H9 (cell line): ENCODE results near the gene RHOH. TPM values are rescaled to one million over a fixed set of nuclear protein-coding genes. Genes with fewer than 3 reads are reported as not detected.

Source experiments
- DNase-seq: peaks from one replicate; pipeline ENCODE4 v3.0.0-alpha.2; 2017
- H2AFZ ChIP-seq: one replicate; pipeline ENCODE4 v1.6.1; 2013; ENCODE audit warnings: mild to moderate bottlenecking, low read length, control low read depth, moderate library complexity
- H2AK5ac ChIP-seq: 2 replicates; pipeline ENCODE4 v1.6.1; 2013; ENCODE audit warnings: low read length, control low read depth, mixed read lengths; ENCODE audit not compliant: insufficient read length
- H2BK120ac ChIP-seq: one replicate; pipeline ENCODE4 v1.6.1; 2013; ENCODE audit warnings: low read depth, mild to moderate bottlenecking, low read length, control low read depth, inconsistent platforms; ENCODE audit not compliant: poor library complexity, severe bottlenecking
- H2BK12ac ChIP-seq: 2 replicates; pipeline ENCODE4 v1.6.1; 2013; ENCODE audit warnings: low read length, control low read depth, mixed read lengths, low read depth; ENCODE audit not compliant: insufficient read length
- H2BK15ac ChIP-seq: 2 replicates; pipeline ENCODE4 v1.6.1; 2013; ENCODE audit warnings: low read depth, low read length, control low read depth
- H2BK20ac ChIP-seq: one replicate; pipeline ENCODE4 v1.6.1; 2013; ENCODE audit warnings: low read depth, mild to moderate bottlenecking, low read length, control low read depth, inconsistent platforms; ENCODE audit not compliant: poor library complexity, severe bottlenecking
- H2BK5ac ChIP-seq: 2 replicates; pipeline ENCODE4 v1.6.1; 2013; ENCODE audit warnings: low read length, control low read depth, mixed read lengths; ENCODE audit not compliant: insufficient read length
- H3K14ac ChIP-seq: 2 replicates; pipeline ENCODE4 v1.6.1; 2013; ENCODE audit warnings: low read length, control low read depth; ENCODE audit not compliant: insufficient read depth
- H3K18ac ChIP-seq: 2 replicates; pipeline ENCODE4 v1.6.1; 2013; ENCODE audit warnings: low read depth, mild to moderate bottlenecking, mixed read lengths, low read length, control low read depth; ENCODE audit not compliant: insufficient read length
- H3K23ac ChIP-seq: 2 replicates; pipeline ENCODE4 v1.6.1; 2013; ENCODE audit warnings: low read length, control low read depth, mixed read lengths, low read depth; ENCODE audit not compliant: insufficient read length
- H3K23me2 ChIP-seq: 2 replicates; pipeline ENCODE4 v1.6.1; 2013; ENCODE audit warnings: low read depth, mild to moderate bottlenecking, mixed read lengths, low read length, control low read depth; ENCODE audit not compliant: insufficient read length, poor library complexity, severe bottlenecking
- H3K27ac ChIP-seq: 2 replicates; pipeline ENCODE4 v1.5.1; 2013; ENCODE audit warnings: low read length, control low read depth, mixed read lengths, low read depth; ENCODE audit not compliant: insufficient read length
- H3K27me3 ChIP-seq: 2 replicates; pipeline ENCODE4 v1.6.1; 2013; ENCODE audit warnings: low read length, control low read depth, inconsistent platforms; ENCODE audit not compliant: insufficient read depth
- H3K4ac ChIP-seq: 2 replicates; pipeline ENCODE4 v1.6.1; 2013; ENCODE audit warnings: low read depth, mild to moderate bottlenecking, control low read depth, inconsistent platforms, low read length, moderate library complexity
- H3K4me1 ChIP-seq: 2 replicates; pipeline ENCODE4 v1.6.1; 2013; ENCODE audit warnings: low read length, control low read depth, inconsistent platforms; ENCODE audit not compliant: insufficient read depth
- H3K4me2 ChIP-seq: 2 replicates; pipeline ENCODE4 v1.6.1; 2013; ENCODE audit warnings: low read length, control low read depth, mixed read lengths; ENCODE audit not compliant: insufficient read length, insufficient read depth
- H3K56ac ChIP-seq: 2 replicates; pipeline ENCODE4 v1.6.1; 2013; ENCODE audit warnings: low read depth, mild to moderate bottlenecking, mixed read lengths, low read length, control low read depth; ENCODE audit not compliant: insufficient read length
- H3K79me1 ChIP-seq: 2 replicates; pipeline ENCODE4 v1.6.1; 2013; ENCODE audit warnings: low read depth, mild to moderate bottlenecking, moderate library complexity, low read length, control low read depth, inconsistent platforms; ENCODE audit not compliant: insufficient read depth, poor library complexity, severe bottlenecking
- H3K79me2 ChIP-seq: 2 replicates; pipeline ENCODE4 v1.6.1; 2013; ENCODE audit warnings: low read length, control low read depth, inconsistent platforms; ENCODE audit not compliant: insufficient read depth
- H3K9ac ChIP-seq: 2 replicates; pipeline ENCODE4 v1.6.1; 2013; ENCODE audit warnings: low read length, control low read depth, mixed read lengths; ENCODE audit not compliant: insufficient read length; ENCODE audit errors: extremely low read depth
- H3K9me3 ChIP-seq: one replicate; pipeline ENCODE4 v1.6.1; 2013; ENCODE audit warnings: low read depth, low read length, inconsistent platforms; ENCODE audit not compliant: control insufficient read depth
- H3T11ph ChIP-seq: one replicate; pipeline ENCODE4 v1.6.1; 2013; ENCODE audit warnings: mild to moderate bottlenecking, low read length, control low read depth, inconsistent platforms
- H4K20me1 ChIP-seq: one replicate; pipeline ENCODE4 v1.6.1; 2013; ENCODE audit not compliant: control insufficient read depth, insufficient read length, insufficient read depth
- H4K5ac ChIP-seq: 2 replicates; pipeline ENCODE4 v1.6.1; 2013; ENCODE audit warnings: low read depth, mild to moderate bottlenecking, mixed read lengths, low read length, control low read depth; ENCODE audit not compliant: insufficient read length
- H4K8ac ChIP-seq: replicated peaks from 2 replicates; pipeline ENCODE4 v1.6.1; 2013; ENCODE audit warnings: low read length, control low read depth, mixed read lengths, low read depth; ENCODE audit not compliant: insufficient read length
- H4K91ac ChIP-seq: 2 replicates; pipeline ENCODE4 v1.6.1; 2013; ENCODE audit warnings: low read depth, mild to moderate bottlenecking, moderate library complexity, mixed read lengths, low read length, control low read depth; ENCODE audit not compliant: insufficient read length
- H3K27ac Mint-ChIP-seq, 3 experiments: 2 replicates in 2 of 3; 3 replicates in 1 of 3; pipeline ENCODE4 v1.8.0; 2020 to 2021; ENCODE audit warnings: mixed read lengths in 3 of 3, mild to moderate bottlenecking in 1 of 3, moderate library complexity in 1 of 3
- H3K27me3 Mint-ChIP-seq: 2 replicates; pipeline ENCODE4 v1.8.0; 2021; ENCODE audit warnings: low read depth, mild to moderate bottlenecking, moderate library complexity, mixed read lengths
- H3K36me3 Mint-ChIP-seq, 3 experiments: 2 replicates in 2 of 3; 3 replicates in 1 of 3; pipeline ENCODE4 v1.8.0; 2020 to 2021; ENCODE audit warnings: low read depth in 3 of 3, mixed read lengths in 3 of 3; ENCODE audit not compliant: insufficient read depth in 1 of 3
- H3K4me1 Mint-ChIP-seq, 2 experiments: 2 replicates each; pipeline ENCODE4 v1.8.0; 2020; ENCODE audit warnings: mixed read lengths in 2 of 2
- H3K4me3 Mint-ChIP-seq, 2 experiments: 2 replicates in 1 of 2; 3 replicates in 1 of 2; pipeline ENCODE4 v1.8.0; 2020 to 2021; ENCODE audit warnings: mild to moderate bottlenecking in 2 of 2, mixed read lengths in 2 of 2, moderate library complexity in 1 of 2
- H3K9me3 Mint-ChIP-seq, 2 experiments: 2 replicates in 1 of 2; 3 replicates in 1 of 2; pipeline ENCODE4 v1.8.0; 2020; ENCODE audit warnings: mild to moderate bottlenecking in 2 of 2, mixed read lengths in 2 of 2, moderate library complexity in 1 of 2
- CTCF ChIP-seq: fragments of 200-600 bp; sonication (generic); conservative IDR thresholded peaks from 3 replicates; pipeline ENCODE4 v1.8.0; 2021; ENCODE audit warnings: antibody characterized with exemption, mild to moderate bottlenecking
- WGBS: extraction: QIAGEN DNeasy Blood & Tissue Kit; methylation state at CpG from one replicate; pipeline ENCODE4 v1.1.7; 2013; ENCODE audit warnings: missing lambda C conversion rate, low lambda C conversion rate, mixed read lengths; ENCODE audit not compliant: insufficient read length; ENCODE audit errors: extremely low coverage; 5-methylcytosine and 5-hydroxymethylcytosine counted together
- total RNA-seq: library from RNA; stranded (reverse); gene quantifications from 2 replicates; pipeline ENCODE4 v1.2.1, GENCODE V29; 2021

The RHOH gene
- total RNA-seq, 1 experiment from 2014 or later, result 7.1 TPM

GRCh38 chr4:40292313-40292759 lies 95.5 kb downstream of the RHOH start:
- H4K5ac ChIP-seq, result peak overlapping the region; percentile 82
- no peak overlapping the region for H4K91ac ChIP-seq
- WGBS, result no CpG with 5 or more reads among the region's 2 CpGs
- no peak overlapping the region for H3K23ac ChIP-seq
- Mint-ChIP-seq H3K27ac (no peak overlapping the region; a peak in 1 of 7 replicates), H3K36me3 (peaks cover 3 to 5% (median 3%) of the 10 kb centered on the region in 3 experiments; a peak in 2 of 7 replicates), H3K4me1 (peaks cover 9 to 12% of the 10 kb centered on the region in 2 experiments), H3K4me3 (no peak overlapping the region), H3K27me3 (peaks cover 10% of the 10 kb centered on the region; the same call in 1 of the 2 replicates), H3K9me3 (peaks cover 3 to 8% of the 10 kb centered on the region in 2 experiments; a peak in 4 of 5 replicates)
- no peaks in the 10 kb centered on the region for H3K27me3 ChIP-seq
- DNase-seq, result no peak
- no peak overlapping the region for H3K14ac ChIP-seq
- no peak overlapping the region for H2BK5ac ChIP-seq
- no peak overlapping the region for H2BK12ac ChIP-seq
- peak overlapping the region; percentile 98 for H4K8ac ChIP-seq
- peak overlapping the region; percentile 62 for H3T11ph ChIP-seq
- no peaks in the 10 kb centered on the region for H3K23me2 ChIP-seq
- H3K79me2 ChIP-seq, result no peaks in the 10 kb centered on the region
- H3K9me3 ChIP-seq, result peaks cover 10% of the 10 kb centered on the region
- H2AFZ ChIP-seq, result peak overlapping the region; percentile 100
- H3K79me1 ChIP-seq, result no peaks in the 10 kb centered on the region
- H2BK15ac ChIP-seq, result peak overlapping the region; percentile 65; the same call in 1 of the 2 replicates
- no peak overlapping the region for H2AK5ac ChIP-seq
- no peak overlapping the region for H3K4ac ChIP-seq
- H2BK20ac ChIP-seq, result no peak overlapping the region
- H3K9ac ChIP-seq, result no peak overlapping the region
- no peak overlapping the region for H3K56ac ChIP-seq
- no peak overlapping the region for H2BK120ac ChIP-seq
- H3K27ac ChIP-seq, result no peak overlapping the region
- peak overlapping the region; percentile 86 for H3K18ac ChIP-seq
- no peak for TF ChIP-seq CTCF
- no peaks in the 10 kb centered on the region for H4K20me1 ChIP-seq
- no peak overlapping the region for H3K4me2 ChIP-seq
- H3K4me1 ChIP-seq, result peaks cover 2% of the 10 kb centered on the region; the same call in 1 of the 2 replicates
